Measurements from ENCODE around the gene DDN.

The DDN gene

DNA sequence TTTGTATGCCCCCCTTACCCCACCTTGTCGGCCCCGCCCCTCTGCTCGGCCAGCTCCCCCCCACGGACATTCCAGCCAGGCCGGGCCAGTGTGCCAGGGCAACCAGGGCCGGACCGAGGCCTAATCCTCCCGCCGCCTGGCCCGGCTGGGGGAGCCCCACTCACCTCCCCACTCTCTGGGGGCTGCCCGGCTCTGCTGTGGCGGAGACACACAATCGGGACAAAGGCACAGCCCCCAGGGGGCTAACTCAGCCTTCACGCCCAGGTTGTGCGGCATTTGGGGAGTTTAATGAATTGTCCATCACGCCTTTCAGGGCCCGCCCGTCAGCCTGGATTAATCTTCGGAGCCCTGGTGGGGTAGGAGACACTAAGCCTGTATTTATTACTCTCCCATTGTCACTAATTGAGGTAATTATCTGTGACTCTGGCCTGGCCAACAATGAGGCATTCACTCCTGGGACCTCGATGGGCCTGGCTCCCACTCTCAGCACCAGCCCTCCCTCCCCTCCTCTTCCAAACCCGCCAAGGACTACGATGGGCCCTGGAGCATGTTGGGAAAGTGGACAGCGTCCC is 12.4 kb downstream of the DDN start:
- H3K27me3 ChIP-seq (replicated peaks; ENCODE audit: control insufficient read depth, insufficient read depth, low read length): peaks cover 6% of the 10 kb centered on the region
- no peak for DNase-seq (ENCODE audit: extremely low read depth, insufficient read length)
- H3K4me3 ChIP-seq (replicated peaks; ENCODE audit: low read depth, low read length): no peak overlapping the region
- TF ChIP-seq, protein P1, sequence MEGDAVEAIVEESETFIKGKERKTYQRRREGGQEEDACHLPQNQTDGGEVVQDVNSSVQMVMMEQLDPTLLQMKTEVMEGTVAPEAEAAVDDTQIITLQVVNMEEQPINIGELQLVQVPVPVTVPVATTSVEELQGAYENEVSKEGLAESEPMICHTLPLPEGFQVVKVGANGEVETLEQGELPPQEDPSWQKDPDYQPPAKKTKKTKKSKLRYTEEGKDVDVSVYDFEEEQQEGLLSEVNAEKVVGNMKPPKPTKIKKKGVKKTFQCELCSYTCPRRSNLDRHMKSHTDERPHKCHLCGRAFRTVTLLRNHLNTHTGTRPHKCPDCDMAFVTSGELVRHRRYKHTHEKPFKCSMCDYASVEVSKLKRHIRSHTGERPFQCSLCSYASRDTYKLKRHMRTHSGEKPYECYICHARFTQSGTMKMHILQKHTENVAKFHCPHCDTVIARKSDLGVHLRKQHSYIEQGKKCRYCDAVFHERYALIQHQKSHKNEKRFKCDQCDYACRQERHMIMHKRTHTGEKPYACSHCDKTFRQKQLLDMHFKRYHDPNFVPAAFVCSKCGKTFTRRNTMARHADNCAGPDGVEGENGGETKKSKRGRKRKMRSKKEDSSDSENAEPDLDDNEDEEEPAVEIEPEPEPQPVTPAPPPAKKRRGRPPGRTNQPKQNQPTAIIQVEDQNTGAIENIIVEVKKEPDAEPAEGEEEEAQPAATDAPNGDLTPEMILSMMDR (IDR thresholded peaks at IDR 0.05; ENCODE audit: insufficient read depth, low read length, poor library complexity, severe bottlenecking): no peak
- no peaks in the 10 kb centered on the region for H3K36me3 ChIP-seq (ENCODE audit: control insufficient read depth, insufficient read depth, low read length)

DNA sequence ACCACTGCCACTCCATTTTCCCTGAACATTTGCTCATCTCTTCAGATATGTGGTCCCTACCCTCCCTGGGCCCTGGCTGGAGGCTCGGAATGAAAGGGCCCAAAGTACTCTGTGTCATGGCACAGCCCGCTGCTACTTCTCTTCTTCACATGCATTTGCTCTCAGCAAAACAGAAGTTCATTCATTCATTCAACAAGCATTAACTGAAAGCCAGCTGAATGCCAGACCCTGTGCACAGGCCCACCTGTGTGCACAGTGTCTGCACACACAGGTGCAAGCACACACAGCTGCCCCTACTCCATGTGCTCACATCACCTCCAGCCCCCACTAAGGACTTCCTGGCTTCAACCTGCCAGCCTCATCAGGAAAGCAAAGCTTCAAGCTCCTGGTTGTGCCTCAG is 13.3 kb downstream of the DDN start:
- TF ChIP-seq, protein P1 (IDR thresholded peaks at IDR 0.05; ENCODE audit: insufficient read depth, low read length, poor library complexity, severe bottlenecking): no peak
- H3K4me3 ChIP-seq (replicated peaks; ENCODE audit: low read depth, low read length): no peak overlapping the region
- H3K36me3 ChIP-seq (ENCODE audit: control insufficient read depth, insufficient read depth, low read length): no peaks in the 10 kb centered on the region
- H3K27me3 ChIP-seq (replicated peaks; ENCODE audit: control insufficient read depth, insufficient read depth, low read length): peaks cover 13% of the 10 kb centered on the region
- DNase-seq (ENCODE audit: extremely low read depth, insufficient read length): no peak

GRCh38 chr12:48985475-48985897 is 13.7 kb downstream of the DDN start:
- Histone ChIP-seq H3K4me3 (replicated peaks; ENCODE audit: low read depth, low read length) (no peak overlapping the region), H3K27me3 (replicated peaks; ENCODE audit: control insufficient read depth, insufficient read depth, low read length) (peaks cover 17% of the 10 kb centered on the region), H3K36me3 (ENCODE audit: control insufficient read depth, insufficient read depth, low read length) (no peaks in the 10 kb centered on the region)
- no peak for DNase-seq (ENCODE audit: extremely low read depth, insufficient read length)
- TF ChIP-seq, protein P1 (IDR thresholded peaks at IDR 0.05; ENCODE audit: insufficient read depth, low read length, poor library complexity, severe bottlenecking): no peak

- no peak for DNase-seq (ENCODE audit: extremely low read depth, insufficient read length)
- H3K27me3 ChIP-seq (replicated peaks; ENCODE audit: control insufficient read depth, insufficient read depth, low read length): peaks cover 23% of the 10 kb centered on the region
- H3K4me3 ChIP-seq (replicated peaks; ENCODE audit: low read depth, low read length): no peak overlapping the region
- TF ChIP-seq, protein P1 (IDR thresholded peaks at IDR 0.05; ENCODE audit: insufficient read depth, low read length, poor library complexity, severe bottlenecking): no peak
- no peaks in the 10 kb centered on the region for H3K36me3 ChIP-seq (ENCODE audit: control insufficient read depth, insufficient read depth, low read length)
Measured at GRCh38 chr12:48982397-48983080, 16.6 kb downstream of the DDN start.

GRCh38 chr12:48981757-48982157 is 17.4 kb downstream of the DDN start:
- no peak for DNase-seq (ENCODE audit: extremely low read depth, insufficient read length)
- Histone ChIP-seq H3K36me3 (ENCODE audit: control insufficient read depth, insufficient read depth, low read length) (no peaks in the 10 kb centered on the region), H3K27me3 (replicated peaks; ENCODE audit: control insufficient read depth, insufficient read depth, low read length) (peaks cover 23% of the 10 kb centered on the region), H3K4me3 (replicated peaks; ENCODE audit: low read depth, low read length) (peak overlapping the region; percentile 18)
- TF ChIP-seq, protein P1 (IDR thresholded peaks at IDR 0.05; ENCODE audit: insufficient read depth, low read length, poor library complexity, severe bottlenecking): no peak

Data from GM06990 (cell line).